Peyer's patch (tissue), 4 donors: Measurements from ENCODE around the gene CMTM1. TPM values are rescaled to one million over a fixed set of nuclear protein-coding genes. Genes with fewer than 3 reads are reported as not detected.

Experiments
- DNase-seq, 3 donors: peaks; one replicate each; pipeline ENCODE4 v3.0.0-alpha.2; 2017 to 2019
- H3K27ac ChIP-seq, 4 donors: fragments of 200-600 bp; sonication (generic); one replicate each; pipeline ENCODE4 v1.5.1; 2016 to 2019
- H3K27me3 ChIP-seq, 2 donors: fragments of 200-600 bp; sonication (generic); one replicate each; pipeline ENCODE4 v1.5.1; 2019
- H3K36me3 ChIP-seq, 3 donors: fragments of 200-600 bp; sonication (generic); one replicate each; pipeline ENCODE4 v1.5.1; 2016 to 2019
- H3K4me1 ChIP-seq, 4 donors: fragments of 200-600 bp; sonication (generic); one replicate each; pipeline ENCODE4 v1.5.1; 2016 to 2019
- H3K4me3 ChIP-seq, 4 donors: fragments of 200-600 bp; sonication (generic); 1 replicate in 3 of 4; 2 replicates in 1 of 4; pipeline ENCODE4 v1.5.1; 2016 to 2019; ENCODE audit warnings: mild to moderate bottlenecking in 1 of 4
- H3K9me3 ChIP-seq, 4 donors: fragments of 200-600 bp; sonication (generic); one replicate each; pipeline ENCODE4 v1.5.1; 2016 to 2019; ENCODE audit warnings: mild to moderate bottlenecking in 1 of 4
- CTCF ChIP-seq, 6 experiments: fragments of 450-650 bp in 4 of 6; fragments of 200-600 bp in 2 of 6; sonication (generic) in 1 of 6; IDR thresholded peaks; one replicate each; pipeline ENCODE4 v1.5.1; 2017 to 2019; ENCODE audit warnings: antibody characterized with exemption in 6 of 6, mild to moderate bottlenecking in 3 of 6, moderate library complexity in 1 of 6
- POLR2A ChIP-seq, 2 donors: fragments of 450-650 bp; IDR thresholded peaks; one replicate each; pipeline ENCODE4 v1.5.1; 2017; ENCODE audit warnings: antibody characterized with exemption in 2 of 2, mild to moderate bottlenecking in 2 of 2, moderate library complexity in 2 of 2
- total RNA-seq, 4 donors: library from RNA; depleted of rRNA; stranded (reverse); fragments of >200 nt; gene quantifications; one replicate each; pipeline ENCODE4 v1.1.0, GENCODE V29; 2016

CMTM1 gene
- total RNA-seq, 4 donors from 2014 or later: 1.4 to 3.6 (median 2.1) TPM; not detected in 1

GRCh38 chr16:66547101-66547989 lies 18.9 kb upstream of the CMTM1 start:
- H3K27ac ChIP-seq: peak overlapping the region in 1 of 4 donors; percentile 90

GRCh38 chr16:66548068-66548467 lies 18.2 kb upstream of the CMTM1 start:
- Histone ChIP-seq H3K4me3 (no peak overlapping the region), H3K27me3 (no peaks in the 10 kb centered on the region), H3K9me3 (no peaks in the 10 kb centered on the region), H3K27ac (peak overlapping the region in 3 of 4 donors; percentile 77 to 96 (median 90)), H3K4me1 (peaks cover 3 to 25% (median 11%) of the 10 kb centered on the region in 4 donors), H3K36me3 (peaks cover 0 to 8% (median 0%) of the 10 kb centered on the region in 3 donors)
- TF ChIP-seq POLR2A (IDR thresholded peaks at IDR 0.05) (no peak), CTCF (IDR thresholded peaks at IDR 0.05) (no peak)
- no peak for DNase-seq

More at GRCh38 chr16:66547101-66547989, 18.9 kb upstream of the CMTM1 start:
- H3K4me1 ChIP-seq: peaks cover 3 to 25% (median 11%) of the 10 kb centered on the region in 4 donors
- H3K9me3 ChIP-seq: no peaks in the 10 kb centered on the region
- H3K4me3 ChIP-seq: no peak overlapping the region
- no peak for DNase-seq
- peaks cover 0 to 9% (median 0%) of the 10 kb centered on the region in 3 donors for H3K36me3 ChIP-seq
- H3K27me3 ChIP-seq: no peaks in the 10 kb centered on the region
- TF ChIP-seq POLR2A (IDR thresholded peaks at IDR 0.05) (no peak), CTCF (IDR thresholded peaks at IDR 0.05) (no peak)

GRCh38 chr16:66548868-66549267 lies 17.4 kb upstream of the CMTM1 start:
- Histone ChIP-seq H3K27ac (peak overlapping the region; percentile 77 to 96 (median 90)), H3K27me3 (no peaks in the 10 kb centered on the region), H3K4me3 (peak overlapping the region in 3 of 4 donors; percentile 62 to 76 (median 73)), H3K4me1 (peaks cover 3 to 25% (median 11%) of the 10 kb centered on the region in 4 donors), H3K36me3 (peaks cover 0 to under 1% (median 0%) of the 10 kb centered on the region in 3 donors), H3K9me3 (no peaks in the 10 kb centered on the region)
- DNase-seq: no peak
- TF ChIP-seq POLR2A (IDR thresholded peaks at IDR 0.05): no peak
- TF ChIP-seq CTCF (IDR thresholded peaks at IDR 0.05): no peak

DNA sequence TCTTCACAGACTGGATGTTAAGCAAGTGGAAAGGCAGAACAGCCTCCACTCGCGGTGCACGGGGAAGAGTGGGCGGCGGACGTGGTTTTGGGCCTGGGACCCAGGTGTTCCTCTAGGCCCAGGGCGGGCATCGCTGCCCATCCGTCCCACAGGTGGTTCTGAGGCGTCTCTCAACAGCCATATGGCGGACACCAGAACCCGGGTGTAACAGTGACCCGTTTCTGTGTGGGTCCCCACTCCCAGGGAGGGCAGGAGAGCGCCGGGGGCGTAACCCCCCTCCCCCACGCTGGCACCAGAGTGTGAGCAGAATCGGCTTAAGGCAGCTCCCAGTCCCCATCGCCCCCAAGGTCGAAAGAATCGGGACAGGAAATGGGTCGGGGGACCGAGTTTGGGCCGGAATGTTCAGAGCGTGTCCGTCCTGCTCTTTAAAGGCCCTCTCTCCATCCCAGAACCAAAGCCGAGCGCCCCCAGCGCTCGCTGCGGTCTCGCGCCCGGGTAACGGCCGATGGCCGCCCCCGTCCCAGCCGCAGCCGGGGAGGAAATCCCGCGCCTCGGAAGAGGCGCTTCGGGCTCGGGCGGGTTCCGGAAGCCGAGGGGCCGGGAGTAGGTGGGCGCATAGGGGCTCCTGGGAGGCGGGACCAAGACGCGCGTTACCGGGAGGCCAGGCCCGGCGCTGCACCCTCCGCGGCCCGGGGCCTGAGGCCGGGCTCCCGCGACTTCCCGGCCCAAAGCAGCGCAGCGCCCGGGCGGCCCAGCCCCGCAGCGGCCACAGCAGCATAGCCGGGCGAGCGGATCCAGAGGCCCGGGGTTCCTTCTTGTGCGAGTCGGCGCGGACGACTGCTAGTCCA lies 16.7 kb upstream of the CMTM1 start, which contains the start of gene TK2:
Gene TK2, minus strand, starts transcription at position 839 of the 848 bp plus-strand sequence. Its CDS starts 61 bp downstream, at position 778.
- TF ChIP-seq CTCF (IDR thresholded peaks at IDR 0.05): peak in 4 of 6 experiments; percentile 15 to 32 (median 26)
- TF ChIP-seq POLR2A (IDR thresholded peaks at IDR 0.05): peak; percentile 45 to 67

DNA sequence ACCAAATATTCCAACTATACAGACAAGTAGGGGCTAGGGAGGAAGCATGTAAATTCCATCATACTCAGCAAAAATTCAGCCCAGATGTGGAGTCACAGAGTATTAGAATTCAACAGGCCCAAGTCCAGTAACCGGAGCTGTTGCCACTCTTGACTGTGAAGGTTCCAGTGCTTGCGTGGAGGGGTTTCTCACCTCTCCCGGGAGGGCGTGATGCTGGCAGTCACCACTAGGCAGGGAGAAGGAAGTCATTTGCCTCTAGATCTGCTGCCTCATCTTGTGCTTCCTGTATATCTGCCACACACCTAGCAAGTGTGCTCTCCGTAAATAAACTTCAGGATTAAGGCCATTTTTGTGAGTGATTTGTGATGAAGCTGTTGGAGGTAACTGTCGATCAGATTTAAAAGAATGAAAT lies 14.9 kb upstream of the CMTM1 start:
- Histone ChIP-seq H3K4me1 (peaks cover 3 to 34% (median 11%) of the 10 kb centered on the region in 4 donors), H3K4me3 (peak overlapping the region in 1 of 4 donors; percentile 66), H3K36me3 (no peaks in the 10 kb centered on the region), H3K27ac (peak overlapping the region; percentile 79 to 96 (median 93)), H3K9me3 (no peaks in the 10 kb centered on the region), H3K27me3 (no peaks in the 10 kb centered on the region)
- peak; percentile 24 to 51 (median 33) for TF ChIP-seq CTCF (IDR thresholded peaks at IDR 0.05)
- no peak for TF ChIP-seq POLR2A (IDR thresholded peaks at IDR 0.05)
- peak in 2 of 3 donors; percentile 71 to 78 for DNase-seq

More for the DNA sequence above, 16.7 kb upstream of the CMTM1 start, which contains the start of gene TK2:
- peak within 1 kb of the TSS; percentile 77 to 96 (median 90) for H3K27ac ChIP-seq
- H3K27me3 ChIP-seq: no peaks in the 10 kb centered on the region
- peaks cover 3 to 30% (median 11%) of the 10 kb centered on the region in 4 donors for H3K4me1 ChIP-seq
- H3K9me3 ChIP-seq: no peaks in the 10 kb centered on the region
- peak within 1 kb of the TSS; percentile 50 to 76 (median 68) for H3K4me3 ChIP-seq
- peak; percentile 71 to 83 (median 81) for DNase-seq
- H3K36me3 ChIP-seq: no peaks in the 10 kb centered on the region
